ENCODE results near the gene ZNF497.

- no peak for TF ChIP-seq CTCF (IDR thresholded peaks at IDR 0.05)
- TF ChIP-seq POLR2A (IDR thresholded peaks at IDR 0.05) = no peak
Measured at GRCh38 chr19:58374200-58374599, 11.6 kb upstream of the ZNF497 start.
